ENCODE results near the gene CD101. TPM values are rescaled to one million over a fixed set of nuclear protein-coding genes. Genes with fewer than 3 reads are reported as not detected.
A peak's percentile ranks its signal among the peaks of the same experiment; 100 is the strongest.

The CD101 gene
- total and polyA plus RNA-seq, 2 experiments from 2014 or later: 0.43 to 0.92 TPM

DNA sequence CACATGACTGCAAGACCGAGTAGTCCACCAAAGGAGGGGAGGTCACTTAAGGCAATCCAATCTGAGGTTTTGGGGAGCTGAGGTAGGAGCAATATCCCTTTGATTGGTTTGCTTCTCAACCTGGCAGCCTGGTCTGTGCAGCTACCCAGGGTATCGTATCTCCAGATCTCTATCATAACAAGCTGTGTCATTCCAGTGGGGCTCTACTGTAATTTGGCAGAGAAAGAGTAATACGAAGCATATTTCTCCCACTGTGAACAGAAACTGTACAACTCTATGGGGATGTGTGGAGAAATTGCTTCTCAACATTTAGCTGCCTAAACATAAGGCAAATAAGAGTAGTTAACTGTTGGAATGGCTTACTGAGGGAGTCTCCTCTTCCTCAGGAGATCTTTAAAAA is 20.6 kb downstream of the CD101 start:
- Histone ChIP-seq H3K4me3 (no peak overlapping the region), H3K27ac (no peak overlapping the region), H3K27me3 (no peaks in the 10 kb centered on the region), H3K4me1 (ENCODE audit: low read depth) (no peaks in the 10 kb centered on the region), H3K9me3 (ENCODE audit: low read depth) (no peaks in the 10 kb centered on the region), H3K36me3 (no peaks in the 10 kb centered on the region)
- TF ChIP-seq, protein P1, sequence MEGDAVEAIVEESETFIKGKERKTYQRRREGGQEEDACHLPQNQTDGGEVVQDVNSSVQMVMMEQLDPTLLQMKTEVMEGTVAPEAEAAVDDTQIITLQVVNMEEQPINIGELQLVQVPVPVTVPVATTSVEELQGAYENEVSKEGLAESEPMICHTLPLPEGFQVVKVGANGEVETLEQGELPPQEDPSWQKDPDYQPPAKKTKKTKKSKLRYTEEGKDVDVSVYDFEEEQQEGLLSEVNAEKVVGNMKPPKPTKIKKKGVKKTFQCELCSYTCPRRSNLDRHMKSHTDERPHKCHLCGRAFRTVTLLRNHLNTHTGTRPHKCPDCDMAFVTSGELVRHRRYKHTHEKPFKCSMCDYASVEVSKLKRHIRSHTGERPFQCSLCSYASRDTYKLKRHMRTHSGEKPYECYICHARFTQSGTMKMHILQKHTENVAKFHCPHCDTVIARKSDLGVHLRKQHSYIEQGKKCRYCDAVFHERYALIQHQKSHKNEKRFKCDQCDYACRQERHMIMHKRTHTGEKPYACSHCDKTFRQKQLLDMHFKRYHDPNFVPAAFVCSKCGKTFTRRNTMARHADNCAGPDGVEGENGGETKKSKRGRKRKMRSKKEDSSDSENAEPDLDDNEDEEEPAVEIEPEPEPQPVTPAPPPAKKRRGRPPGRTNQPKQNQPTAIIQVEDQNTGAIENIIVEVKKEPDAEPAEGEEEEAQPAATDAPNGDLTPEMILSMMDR (IDR thresholded peaks at IDR 0.05; ENCODE audit: low read depth, low read length): no peak
- no peak for DNase-seq (ENCODE audit: low read depth in 1 of 2, low spot score in 1 of 2)

DNA sequence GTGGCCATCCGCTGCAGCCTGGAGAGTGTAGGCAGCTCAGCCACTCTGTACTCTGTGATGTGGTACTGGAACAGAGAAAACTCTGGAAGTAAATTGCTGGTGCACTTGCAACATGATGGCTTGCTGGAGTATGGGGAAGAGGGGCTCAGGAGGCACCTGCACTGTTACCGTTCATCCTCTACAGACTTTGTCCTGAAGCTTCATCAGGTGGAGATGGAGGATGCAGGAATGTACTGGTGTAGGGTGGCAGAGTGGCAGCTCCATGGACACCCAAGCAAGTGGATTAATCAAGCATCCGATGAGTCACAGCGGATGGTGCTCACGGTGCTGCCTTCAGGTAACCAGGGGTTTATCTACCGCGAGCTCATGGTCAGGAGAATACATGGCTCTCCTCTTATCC is 24.0 kb downstream of the CD101 start:
- Histone ChIP-seq H3K27ac (no peak overlapping the region), H3K4me1 (ENCODE audit: low read depth) (no peaks in the 10 kb centered on the region), H3K36me3 (no peaks in the 10 kb centered on the region), H3K27me3 (no peaks in the 10 kb centered on the region), H3K9me3 (ENCODE audit: low read depth) (no peaks in the 10 kb centered on the region), H3K4me3 (no peak overlapping the region)
- TF ChIP-seq, protein P1 (IDR thresholded peaks at IDR 0.05; ENCODE audit: low read depth, low read length): no peak
- DNase-seq (ENCODE audit: low read depth in 1 of 2, low spot score in 1 of 2): no peak

GRCh38 chr1:117026361-117026760 is 24.8 kb downstream of the CD101 start:
- H3K4me1 ChIP-seq (ENCODE audit: low read depth): no peaks in the 10 kb centered on the region
- no peaks in the 10 kb centered on the region for H3K36me3 ChIP-seq
- H3K9me3 ChIP-seq (ENCODE audit: low read depth): no peaks in the 10 kb centered on the region
- no peak overlapping the region for H3K27ac ChIP-seq
- TF ChIP-seq, protein P1 (IDR thresholded peaks at IDR 0.05; ENCODE audit: low read depth, low read length): no peak
- peak in 1 of 2 donors; percentile 79 for DNase-seq (ENCODE audit: low read depth in 1 of 2, low spot score in 1 of 2)
- H3K4me3 ChIP-seq: no peak overlapping the region
- no peaks in the 10 kb centered on the region for H3K27me3 ChIP-seq

DNA sequence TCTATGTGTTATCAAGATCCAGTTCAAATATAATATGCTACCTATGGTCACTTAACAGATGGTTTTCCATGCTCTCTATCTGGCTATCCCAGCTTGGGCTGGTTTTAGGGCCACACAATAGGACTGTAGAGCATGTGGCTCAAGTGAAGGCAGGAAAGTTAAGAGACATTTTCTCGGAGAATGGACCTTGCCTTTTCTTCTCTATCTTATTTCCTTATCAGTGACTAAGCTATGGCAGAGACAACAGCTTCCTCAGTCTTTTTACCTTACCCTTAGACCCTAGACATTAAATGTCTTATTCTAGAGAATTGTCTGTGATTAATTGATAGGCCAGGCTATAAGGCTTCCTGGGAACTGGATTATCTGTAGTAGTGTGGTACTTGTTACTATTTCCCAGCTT is 28.1 kb downstream of the CD101 start:
- H3K9me3 ChIP-seq (ENCODE audit: low read depth): no peaks in the 10 kb centered on the region

GRCh38 chr1:117030271-117030877 is 28.8 kb downstream of the CD101 start:
- Histone ChIP-seq H3K27ac (no peak overlapping the region), H3K9me3 (ENCODE audit: low read depth) (no peaks in the 10 kb centered on the region), H3K27me3 (no peaks in the 10 kb centered on the region), H3K4me1 (ENCODE audit: low read depth) (no peaks in the 10 kb centered on the region), H3K4me3 (no peak overlapping the region), H3K36me3 (no peaks in the 10 kb centered on the region)
- TF ChIP-seq, protein P1 (IDR thresholded peaks at IDR 0.05; ENCODE audit: low read depth, low read length): no peak
- no peak for DNase-seq (ENCODE audit: low read depth in 1 of 2, low spot score in 1 of 2)

More for the DNA sequence above, 28.1 kb downstream of the CD101 start:
- Histone ChIP-seq H3K27ac (no peak overlapping the region), H3K4me1 (ENCODE audit: low read depth) (no peaks in the 10 kb centered on the region), H3K27me3 (no peaks in the 10 kb centered on the region), H3K36me3 (no peaks in the 10 kb centered on the region), H3K4me3 (no peak overlapping the region)
- TF ChIP-seq, protein P1 (IDR thresholded peaks at IDR 0.05; ENCODE audit: low read depth, low read length): no peak
- no peak for DNase-seq (ENCODE audit: low read depth in 1 of 2, low spot score in 1 of 2)
